ENCODE data around the gene PTDSS2.

PTDSS2 gene

DNA sequence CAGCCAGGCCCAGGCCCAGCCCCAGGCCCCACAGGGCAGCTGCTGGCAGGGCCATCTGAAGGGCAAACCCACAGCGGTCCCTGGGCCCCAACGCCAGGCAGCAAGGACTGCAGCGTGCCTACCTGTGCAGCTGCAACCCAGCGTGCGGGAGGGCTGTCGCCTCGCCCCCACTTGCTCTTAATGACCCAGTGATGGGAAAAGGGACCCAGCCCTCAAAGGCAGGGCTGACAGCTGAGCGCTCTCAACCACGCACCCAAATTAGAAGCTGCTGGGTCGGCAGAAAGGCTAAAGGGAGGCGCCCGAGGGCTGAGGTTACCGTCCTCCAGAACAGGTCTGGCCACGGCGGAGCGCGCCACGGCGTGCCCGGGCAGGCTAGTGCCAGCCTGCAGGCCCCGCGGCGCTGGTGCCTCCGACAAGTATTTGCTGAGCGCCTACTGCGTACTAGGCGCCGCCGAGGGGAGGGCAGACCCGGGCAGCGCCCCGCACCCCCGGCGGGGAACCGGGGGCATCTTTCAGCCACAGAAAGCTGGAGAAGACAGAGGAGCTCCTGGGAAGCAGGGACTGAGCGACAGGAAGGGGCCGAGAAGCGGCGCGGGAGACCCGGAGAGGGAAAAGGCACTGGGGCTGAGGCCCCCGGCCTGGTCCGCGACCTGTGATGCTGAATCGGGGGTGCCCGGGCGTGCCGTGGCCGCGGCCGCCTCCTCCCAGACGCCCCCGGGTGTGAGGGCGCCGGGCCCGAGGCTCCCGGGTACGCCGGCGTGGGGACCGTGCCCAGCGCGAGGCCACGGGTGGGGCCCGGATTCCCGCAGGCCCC is 84.5 kb downstream of the PTDSS2 start:
- H3K79me2 ChIP-seq (ENCODE audit: control insufficient read depth, low read length) = peaks cover 20% of the 10 kb centered on the region
- H3K4me3 ChIP-seq (ENCODE audit: low read length) = peak overlapping the region; percentile 80
- H3K9me3 ChIP-seq (ENCODE audit: control insufficient read depth, insufficient read depth, low read length) = no peaks in the 10 kb centered on the region
- H3K27ac ChIP-seq (ENCODE audit: low read depth, low read length) = peak overlapping the region; percentile 26; the same call in 1 of the 2 replicates
- TF ChIP-seq EZH2phosphoT487 (IDR thresholded peaks at IDR 0.05; ENCODE audit: borderline replicate concordance, low read length) = no peak
- TF ChIP-seq, protein P1, sequence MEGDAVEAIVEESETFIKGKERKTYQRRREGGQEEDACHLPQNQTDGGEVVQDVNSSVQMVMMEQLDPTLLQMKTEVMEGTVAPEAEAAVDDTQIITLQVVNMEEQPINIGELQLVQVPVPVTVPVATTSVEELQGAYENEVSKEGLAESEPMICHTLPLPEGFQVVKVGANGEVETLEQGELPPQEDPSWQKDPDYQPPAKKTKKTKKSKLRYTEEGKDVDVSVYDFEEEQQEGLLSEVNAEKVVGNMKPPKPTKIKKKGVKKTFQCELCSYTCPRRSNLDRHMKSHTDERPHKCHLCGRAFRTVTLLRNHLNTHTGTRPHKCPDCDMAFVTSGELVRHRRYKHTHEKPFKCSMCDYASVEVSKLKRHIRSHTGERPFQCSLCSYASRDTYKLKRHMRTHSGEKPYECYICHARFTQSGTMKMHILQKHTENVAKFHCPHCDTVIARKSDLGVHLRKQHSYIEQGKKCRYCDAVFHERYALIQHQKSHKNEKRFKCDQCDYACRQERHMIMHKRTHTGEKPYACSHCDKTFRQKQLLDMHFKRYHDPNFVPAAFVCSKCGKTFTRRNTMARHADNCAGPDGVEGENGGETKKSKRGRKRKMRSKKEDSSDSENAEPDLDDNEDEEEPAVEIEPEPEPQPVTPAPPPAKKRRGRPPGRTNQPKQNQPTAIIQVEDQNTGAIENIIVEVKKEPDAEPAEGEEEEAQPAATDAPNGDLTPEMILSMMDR (IDR thresholded peaks at IDR 0.05; ENCODE audit: low read depth, low read length, poor library complexity, severe bottlenecking) = peak; percentile 22
- no peaks in the 10 kb centered on the region for H3K27me3 ChIP-seq (ENCODE audit: control insufficient read depth, low read length)
- peak overlapping the region; percentile 91 for H3K4me2 ChIP-seq (ENCODE audit: low read length)
- peaks cover 34% of the 10 kb centered on the region for H3K4me1 ChIP-seq (ENCODE audit: control insufficient read depth, low read length)
- no peaks in the 10 kb centered on the region for H3K9me2 ChIP-seq (replicated peaks; ENCODE audit: control insufficient read depth, low read length)
- no peaks in the 10 kb centered on the region for H4K20me1 ChIP-seq (ENCODE audit: control insufficient read depth, insufficient read depth, low read depth, low read length)
- peaks cover 10% of the 10 kb centered on the region for H3F3A ChIP-seq (ENCODE audit: control insufficient read depth, insufficient read depth)
- H3K36me3 ChIP-seq (ENCODE audit: control insufficient read depth, low read length) = peaks cover 29% of the 10 kb centered on the region

DNA sequence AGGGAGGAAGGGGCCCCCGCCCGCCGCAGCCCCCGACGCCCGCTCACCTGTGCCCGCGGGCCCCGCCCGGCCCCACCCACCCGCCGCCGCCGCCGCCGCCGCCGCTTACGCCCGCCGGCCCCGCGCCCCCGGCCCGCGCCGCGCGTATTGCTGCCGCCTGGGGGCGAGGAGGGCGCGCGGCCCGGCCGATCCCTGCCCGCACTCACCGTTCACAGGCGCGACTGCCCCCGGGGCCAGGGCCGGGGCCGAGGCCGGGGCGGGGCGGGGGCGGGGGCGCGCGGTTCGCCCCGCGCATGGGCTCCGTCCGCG is 85.1 kb downstream of the PTDSS2 start:
- Histone ChIP-seq H3K79me2 (ENCODE audit: control insufficient read depth, low read length) (peaks cover 20% of the 10 kb centered on the region), H4K20me1 (ENCODE audit: control insufficient read depth, insufficient read depth, low read depth, low read length) (no peaks in the 10 kb centered on the region), H3K27ac (ENCODE audit: low read depth, low read length) (no peak overlapping the region), H3F3A (ENCODE audit: control insufficient read depth, insufficient read depth) (peaks cover 10% of the 10 kb centered on the region), H3K36me3 (ENCODE audit: control insufficient read depth, low read length) (peaks cover 29% of the 10 kb centered on the region), H3K4me2 (ENCODE audit: low read length) (peak overlapping the region; percentile 91), H3K9me2 (replicated peaks; ENCODE audit: control insufficient read depth, low read length) (no peaks in the 10 kb centered on the region), H3K27me3 (ENCODE audit: control insufficient read depth, low read length) (no peaks in the 10 kb centered on the region), H3K9me3 (ENCODE audit: control insufficient read depth, insufficient read depth, low read length) (no peaks in the 10 kb centered on the region), H3K4me3 (ENCODE audit: low read length) (peak overlapping the region; percentile 80), H3K4me1 (ENCODE audit: control insufficient read depth, low read length) (peaks cover 34% of the 10 kb centered on the region)
- TF ChIP-seq EZH2phosphoT487 (IDR thresholded peaks at IDR 0.05; ENCODE audit: borderline replicate concordance, low read length) = no peak
- TF ChIP-seq, protein P1 (IDR thresholded peaks at IDR 0.05; ENCODE audit: low read depth, low read length, poor library complexity, severe bottlenecking) = no peak

DNA sequence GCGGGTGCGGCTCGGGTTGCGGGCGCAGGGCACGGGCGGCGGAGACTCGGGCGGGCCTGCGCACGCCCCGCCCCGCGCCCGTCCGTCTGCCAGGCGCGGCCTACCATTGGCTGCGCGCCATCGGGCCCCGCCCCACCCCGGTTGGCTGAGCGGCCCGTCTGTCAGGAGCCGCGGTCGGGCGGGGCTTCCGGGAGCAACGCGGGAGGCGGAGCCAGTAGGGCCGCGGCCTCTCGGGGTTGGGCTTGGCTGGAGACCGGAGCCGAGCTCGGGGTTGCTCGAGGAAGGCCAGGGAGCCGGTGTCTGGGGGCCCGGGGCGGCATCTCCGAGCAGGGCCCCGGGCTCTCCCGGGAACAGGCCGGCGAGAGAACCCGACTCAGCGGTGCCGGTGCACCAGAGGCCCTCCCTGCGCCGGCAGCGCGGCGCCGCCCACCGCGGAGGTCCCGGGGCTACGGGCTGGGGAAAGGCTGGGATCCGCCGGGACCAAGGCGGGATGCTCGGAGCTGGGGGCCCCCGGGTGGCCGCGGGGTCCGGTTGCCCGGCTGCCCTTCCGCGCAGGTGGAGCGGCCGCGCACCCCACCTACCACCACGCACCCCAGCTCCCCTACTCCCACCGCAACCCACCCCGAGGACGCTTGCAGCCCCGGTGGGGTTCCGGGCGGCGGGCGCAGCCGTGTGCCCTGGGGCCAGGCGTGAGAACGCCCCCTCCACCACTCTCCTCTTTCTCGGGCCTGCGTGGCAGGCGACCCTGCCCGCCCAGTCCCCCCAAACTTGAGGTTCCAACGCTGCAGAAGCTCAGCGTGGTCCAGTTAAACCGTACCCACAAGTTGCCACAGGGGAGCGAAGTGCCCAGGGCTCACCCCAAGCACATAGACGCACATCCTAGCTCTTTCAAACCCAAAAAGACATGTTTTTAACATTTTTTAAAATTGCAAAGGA is 85.7 kb downstream of the PTDSS2 start, which contains the start of gene HRAS:
HRAS (minus strand) TSS at position 58 of the 936 bp plus-strand sequence.
- H3K27ac ChIP-seq (ENCODE audit: low read depth, low read length) = peak within 1 kb of the TSS; percentile 97
- H3K9me2 ChIP-seq (replicated peaks; ENCODE audit: control insufficient read depth, low read length) = no peaks in the 10 kb centered on the region
- H3K79me2 ChIP-seq (ENCODE audit: control insufficient read depth, low read length) = peaks cover 20% of the 10 kb centered on the region
- no peaks in the 10 kb centered on the region for H4K20me1 ChIP-seq (ENCODE audit: control insufficient read depth, insufficient read depth, low read depth, low read length)
- H3K27me3 ChIP-seq (ENCODE audit: control insufficient read depth, low read length) = no peaks in the 10 kb centered on the region
- TF ChIP-seq, protein P1 (IDR thresholded peaks at IDR 0.05; ENCODE audit: low read depth, low read length, poor library complexity, severe bottlenecking) = no peak
- TF ChIP-seq EZH2phosphoT487 (IDR thresholded peaks at IDR 0.05; ENCODE audit: borderline replicate concordance, low read length) = no peak
- H3F3A ChIP-seq (ENCODE audit: control insufficient read depth, insufficient read depth) = peaks cover 10% of the 10 kb centered on the region
- peaks cover 34% of the 10 kb centered on the region for H3K4me1 ChIP-seq (ENCODE audit: control insufficient read depth, low read length)
- H3K4me2 ChIP-seq (ENCODE audit: low read length) = peak within 1 kb of the TSS; percentile 91
- no peaks in the 10 kb centered on the region for H3K9me3 ChIP-seq (ENCODE audit: control insufficient read depth, insufficient read depth, low read length)
- peak within 1 kb of the TSS; percentile 83 for H3K4me3 ChIP-seq (ENCODE audit: low read length)
- peaks cover 29% of the 10 kb centered on the region for H3K36me3 ChIP-seq (ENCODE audit: control insufficient read depth, low read length)

Measured in DOHH2 (cell line).